Measurements from ENCODE around the gene SPATA45. TPM values are rescaled to one million over a fixed set of nuclear protein-coding genes. Genes with fewer than 3 reads are reported as not detected.
"Not testable (repeated sequence)": the region's sequence is repeated elsewhere in the genome, so short reads cannot be mapped to it uniquely, and the experiment has no call there.

The SPATA45 gene
- total RNA-seq, 6 donors from 2014 or later, result 2.7 TPM; not detected in 5

- TF ChIP-seq EP300 (IDR thresholded peaks at IDR 0.05) (no peak), POLR2A (IDR thresholded peaks at IDR 0.05) (no peak), POLR2AphosphoS5 (IDR thresholded peaks at IDR 0.05) (no peak), CTCF (IDR thresholded peaks at IDR 0.05) (no peak)
- ATAC-seq (ENCODE audit: low FRiP score in 2 of 2), result no peak
- peaks cover 0 to 39% (median 17%) of the 10 kb centered on the region in 4 donors for H3K36me3 ChIP-seq
Measured at GRCh38 chr1:212873518-212873917, 26.1 kb upstream of the SPATA45 start.

GRCh38 chr1:212871976-212872375, 24.5 kb upstream of the SPATA45 start:
- ATAC-seq (ENCODE audit: low FRiP score in 2 of 2) (no peak), DNase-seq (no peak)
- Histone ChIP-seq H3K27ac (no peak overlapping the region), H3K4me3 (no peak overlapping the region), H3K4me1 (no peaks in the 10 kb centered on the region), H3K27me3 (no peaks in the 10 kb centered on the region), H3K36me3 (peaks cover 0 to 42% (median 17%) of the 10 kb centered on the region in 4 donors), H3K9me3 (no peaks in the 10 kb centered on the region)
- TF ChIP-seq CTCF (IDR thresholded peaks at IDR 0.05) (no peak), EP300 (IDR thresholded peaks at IDR 0.05) (no peak), POLR2AphosphoS5 (IDR thresholded peaks at IDR 0.05) (no peak), POLR2A (IDR thresholded peaks at IDR 0.05) (no peak)
- 4 to 96% methylated on average over 1 of the region's 1 CpG for WGBS, 2 donors

More at GRCh38 chr1:212873518-212873917, 26.1 kb upstream of the SPATA45 start:
- 75 to 81% methylated on average over 2 of the region's 2 CpGs for WGBS, 2 donors
- no peak for DNase-seq
- Histone ChIP-seq H3K4me1 (no peaks in the 10 kb centered on the region), H3K9me3 (no peaks in the 10 kb centered on the region), H3K27me3 (no peaks in the 10 kb centered on the region), H3K27ac (no peak overlapping the region), H3K4me3 (no peak overlapping the region)

GRCh38 chr1:212867192-212867591, 19.7 kb upstream of the SPATA45 start:
- Histone ChIP-seq H3K36me3 (peaks cover 0 to 10% (median 0%) of the 10 kb centered on the region in 4 donors), H3K9me3 (no peaks in the 10 kb centered on the region), H3K4me1 (peaks cover 0 to 5% (median 2%) of the 10 kb centered on the region in 4 donors), H3K27me3 (no peaks in the 10 kb centered on the region), H3K4me3 (no peak overlapping the region), H3K27ac (no peak overlapping the region)
- ATAC-seq (ENCODE audit: low FRiP score in 2 of 2) (no peak), DNase-seq (no peak)
- WGBS, 2 donors, result 48 to 100% methylated on average over 1 of the region's 1 CpG
- TF ChIP-seq CTCF (IDR thresholded peaks at IDR 0.05) (no peak), POLR2AphosphoS5 (IDR thresholded peaks at IDR 0.05) (no peak), POLR2A (IDR thresholded peaks at IDR 0.05) (no peak)

DNA sequence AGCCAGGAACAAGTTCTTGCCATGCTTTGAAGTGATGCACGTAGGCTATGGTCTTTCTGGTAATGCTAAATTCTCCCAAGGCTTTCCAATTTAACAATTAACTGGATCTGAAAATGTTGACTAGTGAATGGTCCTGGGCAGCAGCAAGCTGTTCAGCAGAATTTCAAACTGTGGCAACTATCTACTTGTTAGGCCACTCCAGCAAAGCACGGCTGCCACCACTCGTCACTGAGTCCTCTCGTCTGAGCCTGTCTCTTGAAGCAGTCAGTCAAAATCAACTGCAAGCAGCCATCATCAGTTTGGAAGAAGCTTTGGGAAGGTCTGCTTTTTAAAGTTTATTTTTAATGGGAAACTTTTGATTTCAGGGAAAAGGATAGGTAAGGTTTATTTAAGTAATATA, 16.8 kb upstream of the SPATA45 start:
- Histone ChIP-seq H3K27ac (no peak overlapping the region), H3K4me3 (no peak overlapping the region), H3K36me3 (peaks cover 0 to 10% (median 0%) of the 10 kb centered on the region in 4 donors), H3K4me1 (peaks cover 8 to 26% (median 14%) of the 10 kb centered on the region in 4 donors), H3K9me3 (no peaks in the 10 kb centered on the region), H3K27me3 (no peaks in the 10 kb centered on the region)
- TF ChIP-seq POLR2AphosphoS5 (IDR thresholded peaks at IDR 0.05) (no peak), EP300 (IDR thresholded peaks at IDR 0.05) (no peak), CTCF (IDR thresholded peaks at IDR 0.05) (no peak), POLR2A (IDR thresholded peaks at IDR 0.05) (no peak)
- ATAC-seq (ENCODE audit: low FRiP score in 2 of 2) (no peak), DNase-seq (no peak)
- 77 to 85% methylated on average over 4 of the region's 4 CpGs for WGBS, 2 donors

- not testable (repeated sequence) for DNase-seq; H3K27ac ChIP-seq; H3K27me3 ChIP-seq; H3K9me3 ChIP-seq; ATAC-seq (ENCODE audit: low FRiP score in 2 of 2); H3K4me3 ChIP-seq
- WGBS, 2 donors, result 83 to 93% methylated on average over 10 of the region's 10 CpGs
- Histone ChIP-seq H3K4me1 (peaks cover 13 to 32% (median 20%) of the 10 kb centered on the region in 4 donors), H3K36me3 (peaks cover 0 to 10% (median 0%) of the 10 kb centered on the region in 4 donors)
Measured at GRCh38 chr1:212863345-212863744, 15.9 kb upstream of the SPATA45 start.
